Transverse colon (tissue), 4 donors: ENCODE data around the gene ZNF23.

Source experiments
- EP300 ChIP-seq: sonication (generic); formaldehyde crosslinking; IDR thresholded peaks from one replicate; pipeline ENCODE4 v1.6.1; 2017; ENCODE audit warnings: antibody characterized with exemption, low read depth
- POLR2A ChIP-seq: fragments of 450-650 bp; IDR thresholded peaks from one replicate; pipeline ENCODE4 v1.6.1; 2016; ENCODE audit warnings: antibody characterized with exemption, mild to moderate bottlenecking, moderate library complexity
- POLR2AphosphoS5 ChIP-seq, 3 donors: sonication (generic); formaldehyde crosslinking; IDR thresholded peaks; one replicate each; pipeline ENCODE4 v1.6.1; 2016; ENCODE audit warnings: antibody characterized with exemption in 3 of 3
- TF ChIP-seq, protein P1 (sequence below), 5 experiments: fragments of 200-600 bp in 3 of 5; fragments of 450-650 bp in 2 of 5; sonication (generic) in 3 of 5; IDR thresholded peaks; 1 replicate in 2 of 5; 2 replicates in 3 of 5; pipeline ENCODE4 v1.5.1; 2016 to 2017; ENCODE audit warnings: antibody characterized with exemption in 5 of 5, inconsistent platforms in 3 of 5, mild to moderate bottlenecking in 2 of 5, moderate library complexity in 1 of 5

DNA sequence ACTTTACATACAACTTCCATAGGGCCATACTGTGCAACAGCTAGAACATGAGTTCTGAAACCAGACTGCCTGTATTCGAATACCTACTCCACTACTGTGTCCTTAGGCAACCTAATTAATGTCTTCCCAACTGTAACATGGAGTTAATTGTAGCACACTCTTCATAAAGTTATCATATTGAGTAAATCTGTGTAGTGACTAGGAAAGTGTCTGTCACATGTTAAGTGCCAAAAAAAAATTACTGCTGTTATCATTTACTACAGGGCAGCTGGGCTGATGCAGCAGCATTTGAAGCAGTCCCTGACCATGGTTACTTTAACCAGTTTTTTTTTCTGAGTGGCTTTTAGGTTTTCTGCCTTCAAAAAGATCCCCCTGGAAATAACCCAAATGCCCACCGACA, 10.9 kb upstream of the ZNF23 start:
- TF ChIP-seq, protein P1, sequence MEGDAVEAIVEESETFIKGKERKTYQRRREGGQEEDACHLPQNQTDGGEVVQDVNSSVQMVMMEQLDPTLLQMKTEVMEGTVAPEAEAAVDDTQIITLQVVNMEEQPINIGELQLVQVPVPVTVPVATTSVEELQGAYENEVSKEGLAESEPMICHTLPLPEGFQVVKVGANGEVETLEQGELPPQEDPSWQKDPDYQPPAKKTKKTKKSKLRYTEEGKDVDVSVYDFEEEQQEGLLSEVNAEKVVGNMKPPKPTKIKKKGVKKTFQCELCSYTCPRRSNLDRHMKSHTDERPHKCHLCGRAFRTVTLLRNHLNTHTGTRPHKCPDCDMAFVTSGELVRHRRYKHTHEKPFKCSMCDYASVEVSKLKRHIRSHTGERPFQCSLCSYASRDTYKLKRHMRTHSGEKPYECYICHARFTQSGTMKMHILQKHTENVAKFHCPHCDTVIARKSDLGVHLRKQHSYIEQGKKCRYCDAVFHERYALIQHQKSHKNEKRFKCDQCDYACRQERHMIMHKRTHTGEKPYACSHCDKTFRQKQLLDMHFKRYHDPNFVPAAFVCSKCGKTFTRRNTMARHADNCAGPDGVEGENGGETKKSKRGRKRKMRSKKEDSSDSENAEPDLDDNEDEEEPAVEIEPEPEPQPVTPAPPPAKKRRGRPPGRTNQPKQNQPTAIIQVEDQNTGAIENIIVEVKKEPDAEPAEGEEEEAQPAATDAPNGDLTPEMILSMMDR (IDR thresholded peaks at IDR 0.05): no peak
- no peak for TF ChIP-seq POLR2A
- TF ChIP-seq POLR2AphosphoS5 (IDR thresholded peaks at IDR 0.05): no peak
- TF ChIP-seq EP300: no peak
